K562 (cell line): ENCODE measurements around the gene PDRG1. TPM values are rescaled to one million over a fixed set of nuclear protein-coding genes. Genes with fewer than 3 reads are reported as not detected.

Experiments
- ATAC-seq: fragments of 200-7000 bp; cut with Tn5 transposase; 3 replicates; pipeline ENCODE4 v1.9.1; 2020; ENCODE audit warnings: moderate library complexity
- BruUV-seq: library from RNA; stranded (reverse); fragments of 400-500 nt; replicated peaks from 2 replicates; lab custom pipeline; 2021; lab: Mats Ljungman, UMichigan
- CTCF ChIA-PET: fragments of 300-600 bp; formaldehyde crosslinking; extraction: SDS; loops from one replicate; lab custom pipeline; 2021; ENCODE audit warnings: low intra/inter-chr PET ratio; lab: Yijun Ruan, JAX
- POLR2A ChIA-PET: fragments of 300-600, 350-650 bp; sonication (Branson Sonifier 250); formaldehyde crosslinking; extraction: SDS; loops from one replicate; lab custom pipeline; 2021; ENCODE audit warnings: antibody characterized with exemption, inconsistent platforms; lab: Yijun Ruan, JAX
- DNase-seq, 4 experiments: peaks; one replicate each; pipeline versions ENCODE4 v3.0.0 to v3.0.0-alpha.2; 2011 to 2018; ENCODE audit warnings: low spot score in 3 of 4, mixed read lengths in 3 of 4; ENCODE audit errors: extremely low read depth in 1 of 4
- FAIRE-seq: peaks from 2 replicates; lab custom pipeline; 2011; peaks lifted over from hg19 to GRCh38; lab: Jason Lieb, UNC
- H2AFZ ChIP-seq: 2 replicates; pipeline ENCODE4 v1.6.0; 2011; ENCODE audit warnings: low read depth, low read length, control low read depth, inconsistent platforms
- H3K27ac ChIP-seq: fragments of 200-600 bp; 3 replicates; pipeline ENCODE4 v1.8.0; 2011; ENCODE audit warnings: low read depth, mild to moderate bottlenecking, control low read depth, inconsistent platforms, low read length, moderate library complexity, mixed read lengths; ENCODE audit errors: extremely low read depth
- H3K27me3 ChIP-seq, 2 experiments: fragments of 300-600 bp in 1 of 2; 2 replicates in 1 of 2; 3 replicates in 1 of 2; pipeline versions ENCODE4 v1.6.0 to v1.8.0; 2011; ENCODE audit warnings: inconsistent platforms in 2 of 2, low read length in 2 of 2, mild to moderate bottlenecking in 1 of 2, mixed read lengths in 1 of 2, moderate library complexity in 1 of 2; ENCODE audit not compliant: control insufficient read depth in 2 of 2, insufficient read depth in 2 of 2
- H3K36me3 ChIP-seq: fragments of 300-600 bp; 3 replicates; pipeline ENCODE4 v1.8.0; 2011; ENCODE audit warnings: mild to moderate bottlenecking, low read length, inconsistent platforms; ENCODE audit not compliant: control insufficient read depth, insufficient read depth
- H3K4me1 ChIP-seq, 2 experiments: fragments of 200-600 bp in 1 of 2; replicated peaks in 1 of 2; 2 replicates in 1 of 2; 3 replicates in 1 of 2; pipeline versions ENCODE4 v1.5.1 to v1.8.0; 2011; ENCODE audit warnings: inconsistent platforms in 2 of 2, low read length in 2 of 2, mild to moderate bottlenecking in 1 of 2, mixed read lengths in 1 of 2, moderate library complexity in 1 of 2; ENCODE audit not compliant: control insufficient read depth in 2 of 2, insufficient read depth in 2 of 2
- H3K4me2 ChIP-seq: 2 replicates; pipeline ENCODE4 v1.6.1; 2011; ENCODE audit warnings: low read length, control low read depth, inconsistent platforms, mixed read lengths; ENCODE audit not compliant: insufficient read depth
- H3K4me3 ChIP-seq: fragments of 200-600 bp; sonication (generic), shearing (Covaris generic); 2 replicates; pipeline ENCODE4 v1.5.1; 2016; ENCODE audit warnings: control low read depth, inconsistent platforms
- H3K79me2 ChIP-seq: fragments of 200-600 bp; 3 replicates; pipeline ENCODE4 v1.8.0; 2011; ENCODE audit warnings: low read length, inconsistent platforms; ENCODE audit not compliant: control insufficient read depth, insufficient read depth
- H3K9ac ChIP-seq, 2 experiments: 2 replicates each; pipeline versions ENCODE4 v1.6.0 to v1.6.1; 2011; ENCODE audit warnings: low read depth in 2 of 2, low read length in 2 of 2, control low read depth in 1 of 2, inconsistent platforms in 1 of 2, mild to moderate bottlenecking in 1 of 2, mixed read lengths in 1 of 2; ENCODE audit not compliant: insufficient read depth in 1 of 2
- H3K9me1 ChIP-seq: one replicate; pipeline ENCODE4 v1.6.0; 2011; ENCODE audit warnings: inconsistent platforms, mild to moderate bottlenecking, low read length, moderate library complexity; ENCODE audit not compliant: control insufficient read depth, insufficient read depth
- H3K9me3 ChIP-seq: replicated peaks from 2 replicates; pipeline ENCODE4 v1.5.1; 2011; ENCODE audit warnings: low read depth, low read length, inconsistent platforms; ENCODE audit not compliant: control insufficient read depth, insufficient read depth
- H4K20me1 ChIP-seq: replicated peaks from 2 replicates; pipeline ENCODE4 v1.6.1; 2011; ENCODE audit warnings: low read length, inconsistent platforms, mixed read lengths; ENCODE audit not compliant: control insufficient read depth, insufficient read depth
- BACH1 ChIP-seq: fragments of 200-800 bp; sonication (Bioruptor generic); IDR thresholded peaks from 2 replicates; pipeline ENCODE4 v1.6.1; 2016; ENCODE audit warnings: missing genetic modification characterization, missing compliant biosample characterization
- CXXC5 ChIP-seq: fragments of 250-450 bp; sonication (Bioruptor Pico); IDR thresholded peaks from 2 replicates; pipeline ENCODE4 v1.8.0; 2022; ENCODE audit warnings: inconsistent platforms, mild to moderate bottlenecking, moderate library complexity
- ETV5 ChIP-seq: sonication (generic); formaldehyde crosslinking; IDR thresholded peaks from 2 replicates; pipeline ENCODE4 v1.4.0; 2020; ENCODE audit warnings: low read depth, mild to moderate bottlenecking, missing genetic modification reagents
- HSF4 ChIP-seq: fragments of 250-450 bp; sonication (Bioruptor Pico); IDR thresholded peaks from 2 replicates; pipeline ENCODE4 v2.1.2; 2022; ENCODE audit warnings: mild to moderate bottlenecking, moderate library complexity, borderline replicate concordance
- PPARD ChIP-seq: fragments of 250-450 bp; sonication (Bioruptor Pico); IDR thresholded peaks from 2 replicates; pipeline ENCODE4 v1.8.0; 2022; ENCODE audit warnings: inconsistent platforms, mild to moderate bottlenecking, moderate library complexity
- PRMT5 ChIP-seq: sonication (generic); formaldehyde crosslinking; IDR thresholded peaks from 2 replicates; pipeline ENCODE4 v1.5.0; 2020; ENCODE audit warnings: missing genetic modification reagents
- PTBP1 ChIP-seq: fragments of 200-400 bp; formaldehyde crosslinking; IDR thresholded peaks from 2 replicates; pipeline ENCODE4 v1.6.1; 2017; ENCODE audit warnings: low read depth, low read length
- RFX5 ChIP-seq: IDR thresholded peaks from 2 replicates; pipeline ENCODE4 v1.6.1; 2011; ENCODE audit warnings: low read depth, mild to moderate bottlenecking, improper control_type of control experiment, low read length
- RNF2 ChIP-seq: sonication (generic); IDR thresholded peaks from 2 replicates; pipeline ENCODE4 v1.6.1; 2016
- SNRNP70 ChIP-seq: fragments of 200-400 bp; formaldehyde crosslinking; optimal IDR thresholded peaks from 2 replicates; pipeline ENCODE3; 2017; ENCODE audit warnings: low read depth, low read length
- ZNF324 ChIP-seq: fragments of 250-450 bp; sonication (Bioruptor Pico); IDR thresholded peaks from 2 replicates; pipeline ENCODE4 v1.4.0; 2020; ENCODE audit warnings: mild to moderate bottlenecking
- ZNF57 ChIP-seq: fragments of 450-650 bp; formaldehyde crosslinking; IDR thresholded peaks from 2 replicates; pipeline ENCODE4 v1.4.0; 2020; ENCODE audit warnings: mild to moderate bottlenecking, moderate library complexity
- ZNF589 ChIP-seq: fragments of 200-800 bp; sonication (Bioruptor generic); IDR thresholded peaks from 2 replicates; pipeline ENCODE4 v1.6.1; 2016; ENCODE audit warnings: low read depth, missing genetic modification characterization, missing compliant biosample characterization
- WGBS: fragments of 100-300 bp; shearing (Covaris generic); methylation state at CpG from one replicate; pipeline ENCODE4 v1.1.6; 2016; ENCODE audit warnings: low coverage, mixed read lengths; ENCODE audit not compliant: insufficient coverage; ENCODE audit errors: missing lambda C conversion rate; 5-methylcytosine and 5-hydroxymethylcytosine counted together
- in situ Hi-C: fragments of 300-500 bp; cut with MboI; formaldehyde crosslinking; loops from 4 replicates; pipeline ENCODE4 v1.15.0; 2018; ENCODE audit warnings: inconsistent platforms, mixed read lengths
- intact Hi-C: fragments of 100-400 bp; cut with micrococcal nuclease; formaldehyde crosslinking; loops from 2 replicates; pipeline ENCODE4 v1.14.2; 2022
- polyA plus RNA-seq, 8 experiments: library from polyadenylated mRNA; depleted of rRNA in 4 of 8; stranded (reverse) in 5 of 8; unstranded in 3 of 8; fragments of >200 nt; fragmentation: Nextera tagmentation in 2 of 8; fragmentation: Illumina TruSeq in 1 of 8; extraction: Ambion mirVana in 2 of 8; extraction: Trizol in 1 of 8; gene quantifications; 2 replicates each; pipeline versions ENCODE4 v1.2.1 to v1.2.3, GENCODE V29; 2011 to 2014; ENCODE audit warnings: inconsistent platforms in 1 of 8, missing spikeins in 1 of 8
- total RNA-seq, 7 experiments: library from RNA; depleted of rRNA in 6 of 7; stranded (reverse); fragments of >200 nt in 6 of 7; fragmentation: Illumina TruSeq in 2 of 7; extraction: Trizol in 2 of 7; gene quantifications; 2 replicates each; pipeline versions ENCODE4 v1.2.1 to v1.2.3, GENCODE V29; 2011 to 2021; ENCODE audit warnings: low replicate concordance in 1 of 7
- TF ChIP-seq, protein P1 (sequence below): fragments of 450-650 bp; IDR thresholded peaks from 2 replicates; pipeline ENCODE4 v1.6.1; 2017; ENCODE audit warnings: antibody characterized with exemption
- TF ChIP-seq, protein P2 (sequence below): sonication (generic); formaldehyde crosslinking; IDR thresholded peaks from 2 replicates; pipeline ENCODE4 v1.8.1; 2023; ENCODE audit warnings: mild to moderate bottlenecking, missing genetic modification reagents

Gene PDRG1
- total and polyA plus RNA-seq, 9 of the 15 experiments (the other 6 are each of a cell fraction or from before 2014, with no cell fraction given): 12.6 to 58.6 (median 26.1) TPM

DNA sequence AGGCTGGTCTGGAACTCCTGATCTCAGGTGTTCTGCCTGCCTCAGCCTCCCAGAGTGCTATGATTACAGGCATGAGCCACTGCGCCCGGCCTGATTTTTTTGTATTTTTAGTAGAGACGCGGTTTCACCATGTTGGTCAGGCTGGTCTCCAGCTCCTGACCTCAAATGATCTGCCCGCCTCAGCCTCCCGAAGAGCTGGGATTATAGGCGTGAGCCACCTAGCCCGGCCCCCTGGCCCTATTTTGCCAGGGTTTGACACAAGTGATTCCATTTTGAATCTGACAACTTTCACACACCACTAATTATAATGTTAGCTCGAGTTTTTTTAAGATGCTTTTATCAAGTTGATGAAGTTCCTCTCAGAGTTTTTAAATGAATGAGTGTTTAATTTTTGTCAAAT, 55.8 kb downstream of the PDRG1 start:
- Histone ChIP-seq H3K9me3 (no peaks in the 10 kb centered on the region), H3K36me3 (no peaks in the 10 kb centered on the region), H3K4me2 (no peak overlapping the region), H3K9ac (no peak overlapping the region), H2AFZ (no peak overlapping the region), H3K27ac (no peak overlapping the region), H3K4me3 (no peak overlapping the region), H3K9me1 (no peaks in the 10 kb centered on the region), H3K27me3 (peaks cover 2 to 21% of the 10 kb centered on the region in 2 experiments; a peak in 4 of 5 replicates), H4K20me1 (no peaks in the 10 kb centered on the region; the same call in 1 of the 2 replicates), H3K79me2 (no peaks in the 10 kb centered on the region), H3K4me1 (no peaks in the 10 kb centered on the region; a peak in 1 of 5 replicates)
- FAIRE-seq: no peak
- POLR2A ChIA-PET: interaction anchor here (0.6 to 2.1 kb wide), 4 partner anchors 9 to 558 kb away, joined by 3 to 6 read pairs (median 4); no protein-coding TSS in a partner anchor
- in situ Hi-C loops: no loop called here
- TF ChIP-seq ZNF589: no peak
- TF ChIP-seq PTBP1: no peak
- TF ChIP-seq, protein P1, sequence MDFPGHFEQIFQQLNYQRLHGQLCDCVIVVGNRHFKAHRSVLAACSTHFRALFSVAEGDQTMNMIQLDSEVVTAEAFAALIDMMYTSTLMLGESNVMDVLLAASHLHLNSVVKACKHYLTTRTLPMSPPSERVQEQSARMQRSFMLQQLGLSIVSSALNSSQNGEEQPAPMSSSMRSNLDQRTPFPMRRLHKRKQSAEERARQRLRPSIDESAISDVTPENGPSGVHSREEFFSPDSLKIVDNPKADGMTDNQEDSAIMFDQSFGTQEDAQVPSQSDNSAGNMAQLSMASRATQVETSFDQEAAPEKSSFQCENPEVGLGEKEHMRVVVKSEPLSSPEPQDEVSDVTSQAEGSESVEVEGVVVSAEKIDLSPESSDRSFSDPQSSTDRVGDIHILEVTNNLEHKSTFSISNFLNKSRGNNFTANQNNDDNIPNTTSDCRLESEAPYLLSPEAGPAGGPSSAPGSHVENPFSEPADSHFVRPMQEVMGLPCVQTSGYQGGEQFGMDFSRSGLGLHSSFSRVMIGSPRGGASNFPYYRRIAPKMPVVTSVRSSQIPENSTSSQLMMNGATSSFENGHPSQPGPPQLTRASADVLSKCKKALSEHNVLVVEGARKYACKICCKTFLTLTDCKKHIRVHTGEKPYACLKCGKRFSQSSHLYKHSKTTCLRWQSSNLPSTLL: no peak
- TF ChIP-seq HSF4 (CRISPR knock-in tag): no peak
- TF ChIP-seq BACH1 (tag): no peak
- TF ChIP-seq PRMT5: no peak
- TF ChIP-seq, protein P2, sequence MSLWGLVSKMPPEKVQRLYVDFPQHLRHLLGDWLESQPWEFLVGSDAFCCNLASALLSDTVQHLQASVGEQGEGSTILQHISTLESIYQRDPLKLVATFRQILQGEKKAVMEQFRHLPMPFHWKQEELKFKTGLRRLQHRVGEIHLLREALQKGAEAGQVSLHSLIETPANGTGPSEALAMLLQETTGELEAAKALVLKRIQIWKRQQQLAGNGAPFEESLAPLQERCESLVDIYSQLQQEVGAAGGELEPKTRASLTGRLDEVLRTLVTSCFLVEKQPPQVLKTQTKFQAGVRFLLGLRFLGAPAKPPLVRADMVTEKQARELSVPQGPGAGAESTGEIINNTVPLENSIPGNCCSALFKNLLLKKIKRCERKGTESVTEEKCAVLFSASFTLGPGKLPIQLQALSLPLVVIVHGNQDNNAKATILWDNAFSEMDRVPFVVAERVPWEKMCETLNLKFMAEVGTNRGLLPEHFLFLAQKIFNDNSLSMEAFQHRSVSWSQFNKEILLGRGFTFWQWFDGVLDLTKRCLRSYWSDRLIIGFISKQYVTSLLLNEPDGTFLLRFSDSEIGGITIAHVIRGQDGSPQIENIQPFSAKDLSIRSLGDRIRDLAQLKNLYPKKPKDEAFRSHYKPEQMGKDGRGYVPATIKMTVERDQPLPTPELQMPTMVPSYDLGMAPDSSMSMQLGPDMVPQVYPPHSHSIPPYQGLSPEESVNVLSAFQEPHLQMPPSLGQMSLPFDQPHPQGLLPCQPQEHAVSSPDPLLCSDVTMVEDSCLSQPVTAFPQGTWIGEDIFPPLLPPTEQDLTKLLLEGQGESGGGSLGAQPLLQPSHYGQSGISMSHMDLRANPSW (CRISPR knock-in tag): no peak
- TF ChIP-seq PPARD (CRISPR knock-in tag): no peak
- TF ChIP-seq RNF2: no peak
- TF ChIP-seq ETV5 (CRISPR knock-in tag): no peak
- TF ChIP-seq ZNF57 (CRISPR knock-in tag): no peak
- no peak for TF ChIP-seq CXXC5 (CRISPR knock-in tag)
- no peak for TF ChIP-seq ZNF324 (CRISPR knock-in tag)
- TF ChIP-seq SNRNP70: no peak
- TF ChIP-seq RFX5: no peak
- no peak for DNase-seq
- BruUV-seq: no TSS peak
- no peak for ATAC-seq
- WGBS: 48% methylated on average over 7 of the region's 9 CpGs
- CTCF ChIA-PET: no interaction called here
- intact Hi-C loops: no loop called here
